A673 (cell line): ENCODE data around the gene PTX4.

ENCODE experiments used
- EZH2 ChIP-seq: fragments of 200-600 bp; sonication (generic); IDR thresholded peaks from 2 replicates; pipeline ENCODE4 v1.6.1; 2017; ENCODE audit warnings: borderline replicate concordance, low read depth, mild to moderate bottlenecking, mixed read lengths, antibody characterized with exemption, low read length; ENCODE audit not compliant: poor library complexity, severe bottlenecking
- TF ChIP-seq, protein P1 (sequence below): fragments of 300-800, 200-600 bp; sonication (generic); conservative IDR thresholded peaks from 2 replicates; pipeline ENCODE4 v1.5.1; 2017; ENCODE audit warnings: low read depth, mild to moderate bottlenecking, antibody characterized with exemption, low read length, moderate library complexity, mixed read lengths

DNA sequence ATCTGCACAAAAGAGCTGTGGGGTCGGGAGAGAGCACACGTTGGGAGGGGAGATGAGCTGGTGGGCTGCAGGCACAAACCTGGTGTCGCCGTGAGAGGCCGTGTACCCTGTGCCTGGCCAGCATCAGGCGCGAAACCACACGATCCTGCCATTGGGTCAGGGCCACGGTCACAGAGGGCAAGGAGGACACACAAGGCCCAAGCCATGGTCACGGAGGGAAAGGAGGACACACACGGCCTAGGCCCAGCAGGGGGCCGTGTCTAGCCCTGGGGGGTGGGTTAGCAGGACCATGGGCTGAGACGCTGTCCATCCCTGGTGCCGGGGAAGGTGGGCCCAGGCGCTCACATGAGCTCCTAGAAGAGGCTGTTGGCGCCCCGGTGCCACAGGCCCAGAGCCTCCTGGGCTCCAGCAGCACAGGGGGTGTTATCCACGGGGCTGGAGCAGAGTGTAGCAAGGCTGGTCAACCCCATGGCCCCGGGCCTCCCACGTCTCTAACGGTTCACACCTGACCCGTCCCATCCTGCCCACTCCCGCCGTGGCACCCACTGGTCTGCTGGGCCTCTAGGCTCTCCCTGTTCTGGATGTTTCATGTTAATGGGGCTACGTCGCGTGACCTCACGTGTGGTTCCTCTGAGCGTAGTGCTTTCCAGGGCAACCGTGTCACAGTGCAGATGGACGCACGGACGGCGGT is 36.9 kb downstream of the PTX4 start:
- TF ChIP-seq EZH2: no peak
- TF ChIP-seq, protein P1, sequence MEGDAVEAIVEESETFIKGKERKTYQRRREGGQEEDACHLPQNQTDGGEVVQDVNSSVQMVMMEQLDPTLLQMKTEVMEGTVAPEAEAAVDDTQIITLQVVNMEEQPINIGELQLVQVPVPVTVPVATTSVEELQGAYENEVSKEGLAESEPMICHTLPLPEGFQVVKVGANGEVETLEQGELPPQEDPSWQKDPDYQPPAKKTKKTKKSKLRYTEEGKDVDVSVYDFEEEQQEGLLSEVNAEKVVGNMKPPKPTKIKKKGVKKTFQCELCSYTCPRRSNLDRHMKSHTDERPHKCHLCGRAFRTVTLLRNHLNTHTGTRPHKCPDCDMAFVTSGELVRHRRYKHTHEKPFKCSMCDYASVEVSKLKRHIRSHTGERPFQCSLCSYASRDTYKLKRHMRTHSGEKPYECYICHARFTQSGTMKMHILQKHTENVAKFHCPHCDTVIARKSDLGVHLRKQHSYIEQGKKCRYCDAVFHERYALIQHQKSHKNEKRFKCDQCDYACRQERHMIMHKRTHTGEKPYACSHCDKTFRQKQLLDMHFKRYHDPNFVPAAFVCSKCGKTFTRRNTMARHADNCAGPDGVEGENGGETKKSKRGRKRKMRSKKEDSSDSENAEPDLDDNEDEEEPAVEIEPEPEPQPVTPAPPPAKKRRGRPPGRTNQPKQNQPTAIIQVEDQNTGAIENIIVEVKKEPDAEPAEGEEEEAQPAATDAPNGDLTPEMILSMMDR: no peak
